ENCODE results near the gene CNTNAP2. TPM values are rescaled to one million over a fixed set of nuclear protein-coding genes. Genes with fewer than 3 reads are reported as not detected.
"Not testable (repeated sequence)": the region's sequence is repeated elsewhere in the genome, so short reads cannot be mapped to it uniquely, and the experiment has no call there.

Gene CNTNAP2
- total RNA-seq, 4 donors from 2014 or later = 0.25 to 0.89 (median 0.30) TPM; not detected in 1

DNA sequence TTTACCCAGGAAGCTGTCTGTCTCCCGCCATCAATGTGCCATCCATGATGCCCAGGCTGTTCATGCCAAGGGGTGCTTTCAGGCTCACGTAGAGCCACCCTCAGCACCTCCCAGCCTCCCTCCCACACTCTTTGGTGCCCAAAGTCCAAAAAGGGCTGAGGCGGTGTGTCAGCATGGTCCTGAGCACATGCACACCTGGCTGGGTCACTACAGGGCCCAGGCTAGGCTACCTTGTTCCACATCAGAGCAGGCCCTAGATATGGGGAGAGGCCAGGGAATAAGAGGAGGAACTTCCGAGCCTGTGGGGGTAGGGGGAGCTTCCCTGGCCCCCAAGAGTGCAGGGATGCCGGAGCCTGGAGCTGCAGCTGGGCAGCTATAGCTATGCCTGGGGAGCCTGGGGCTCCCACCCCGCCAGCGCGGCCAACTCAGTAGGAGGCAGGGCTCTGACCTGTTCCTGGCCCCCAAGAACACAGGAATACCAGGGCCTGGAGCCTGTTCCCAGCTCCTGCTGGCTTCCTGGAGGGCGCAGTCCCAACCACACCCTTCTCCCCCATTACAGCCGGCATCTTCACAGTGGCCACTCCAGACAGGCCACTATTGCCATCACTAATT lies 2340.8 kb downstream of the CNTNAP2 start:
- Histone ChIP-seq H3K4me1 (no peaks in the 10 kb centered on the region), H3K36me3 (no peaks in the 10 kb centered on the region), H3K9me3 (peaks cover 5% of the 10 kb centered on the region), H3K27ac (no peak overlapping the region), H3K4me3 (no peak overlapping the region), H3K27me3 (peaks cover 5% of the 10 kb centered on the region)
- no peak for DNase-seq (ENCODE audit: low spot score in 2 of 2)
- no peak for TF ChIP-seq EP300 (IDR thresholded peaks at IDR 0.05)
- WGBS = 87% methylated on average over 5 of the region's 10 CpGs

GRCh38 chr7:148458263-148458662 lies 2341.7 kb downstream of the CNTNAP2 start:
- Histone ChIP-seq H3K36me3 (no peaks in the 10 kb centered on the region), H3K4me3 (no peak overlapping the region), H3K27me3 (peaks cover 5% of the 10 kb centered on the region), H3K4me1 (no peaks in the 10 kb centered on the region), H3K27ac (no peak overlapping the region), H3K9me3 (peaks cover 5% of the 10 kb centered on the region)
- TF ChIP-seq, protein P1, sequence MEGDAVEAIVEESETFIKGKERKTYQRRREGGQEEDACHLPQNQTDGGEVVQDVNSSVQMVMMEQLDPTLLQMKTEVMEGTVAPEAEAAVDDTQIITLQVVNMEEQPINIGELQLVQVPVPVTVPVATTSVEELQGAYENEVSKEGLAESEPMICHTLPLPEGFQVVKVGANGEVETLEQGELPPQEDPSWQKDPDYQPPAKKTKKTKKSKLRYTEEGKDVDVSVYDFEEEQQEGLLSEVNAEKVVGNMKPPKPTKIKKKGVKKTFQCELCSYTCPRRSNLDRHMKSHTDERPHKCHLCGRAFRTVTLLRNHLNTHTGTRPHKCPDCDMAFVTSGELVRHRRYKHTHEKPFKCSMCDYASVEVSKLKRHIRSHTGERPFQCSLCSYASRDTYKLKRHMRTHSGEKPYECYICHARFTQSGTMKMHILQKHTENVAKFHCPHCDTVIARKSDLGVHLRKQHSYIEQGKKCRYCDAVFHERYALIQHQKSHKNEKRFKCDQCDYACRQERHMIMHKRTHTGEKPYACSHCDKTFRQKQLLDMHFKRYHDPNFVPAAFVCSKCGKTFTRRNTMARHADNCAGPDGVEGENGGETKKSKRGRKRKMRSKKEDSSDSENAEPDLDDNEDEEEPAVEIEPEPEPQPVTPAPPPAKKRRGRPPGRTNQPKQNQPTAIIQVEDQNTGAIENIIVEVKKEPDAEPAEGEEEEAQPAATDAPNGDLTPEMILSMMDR (IDR thresholded peaks at IDR 0.05) = no peak
- TF ChIP-seq POLR2AphosphoS5 (IDR thresholded peaks at IDR 0.05) (no peak), EP300 (IDR thresholded peaks at IDR 0.05) (no peak), POLR2A (IDR thresholded peaks at IDR 0.05) (no peak)
- no peak for DNase-seq (ENCODE audit: low spot score in 2 of 2)

DNA sequence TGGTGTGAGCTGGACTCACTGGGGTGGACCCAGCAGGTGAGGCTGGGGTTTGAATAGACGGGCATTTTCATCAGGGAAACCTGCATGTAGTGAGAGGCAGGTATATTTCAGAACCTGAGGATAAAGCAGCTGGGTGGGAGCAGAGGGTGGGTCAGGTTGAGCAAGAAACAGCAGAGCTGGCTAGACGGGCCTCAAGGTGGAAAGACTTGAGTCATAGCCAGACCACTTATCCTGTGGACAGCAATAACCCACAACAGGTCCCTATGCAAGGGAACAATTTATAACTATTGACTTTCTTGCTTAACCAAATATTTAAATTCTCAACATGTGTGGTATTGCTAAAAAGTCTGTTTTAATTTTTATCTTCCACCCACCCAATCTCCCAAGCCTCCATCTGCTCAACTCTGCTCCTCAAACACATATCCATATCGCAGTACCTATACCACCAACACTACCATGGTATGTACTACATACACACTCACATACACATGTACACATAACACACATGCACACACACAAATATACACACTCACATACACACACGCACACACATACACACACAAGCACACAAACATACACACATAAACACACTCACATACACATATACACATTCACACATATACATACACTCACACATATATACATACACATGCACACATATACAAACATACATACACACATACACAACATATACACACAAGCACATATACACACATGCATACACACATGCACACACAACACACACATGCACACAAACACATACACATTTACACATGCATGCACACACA lies 2345.0 kb downstream of the CNTNAP2 start:
- Histone ChIP-seq H3K36me3 (no peaks in the 10 kb centered on the region), H3K27ac (no peak overlapping the region), H3K4me1 (no peaks in the 10 kb centered on the region), H3K4me3 (no peak overlapping the region), H3K27me3 (no peaks in the 10 kb centered on the region), H3K9me3 (peaks cover 5% of the 10 kb centered on the region)
- WGBS = 87% methylated on average over 4 of the region's 4 CpGs
- DNase-seq (ENCODE audit: low spot score in 2 of 2) = no peak
- TF ChIP-seq, protein P1 (IDR thresholded peaks at IDR 0.05) = no peak
- TF ChIP-seq POLR2AphosphoS5 (IDR thresholded peaks at IDR 0.05) = no peak
- TF ChIP-seq EP300 (IDR thresholded peaks at IDR 0.05) = no peak
- TF ChIP-seq POLR2A (IDR thresholded peaks at IDR 0.05) = no peak

GRCh38 chr7:148462774-148463173 lies 2346.2 kb downstream of the CNTNAP2 start:
- H3K4me3 ChIP-seq; H3K36me3 ChIP-seq; H3K27ac ChIP-seq; H3K9me3 ChIP-seq; H3K4me1 ChIP-seq; DNase-seq (ENCODE audit: low spot score in 2 of 2); H3K27me3 ChIP-seq: not testable (repeated sequence)
- 93% methylated on average over 9 of the region's 9 CpGs for WGBS

DNA sequence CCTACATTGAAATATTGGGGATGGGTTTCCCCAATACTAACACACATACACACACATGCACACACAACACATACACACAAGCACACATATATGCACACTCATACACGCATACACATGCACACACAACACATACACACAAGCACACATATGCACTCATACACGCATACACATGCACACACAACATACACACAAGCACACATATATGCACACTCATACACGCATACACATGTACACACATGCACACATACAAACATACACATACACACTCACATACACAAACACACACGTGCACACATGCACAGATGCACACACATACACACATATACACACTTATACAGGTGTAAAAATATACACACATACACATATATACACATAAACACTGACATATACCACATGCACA lies 2346.6 kb downstream of the CNTNAP2 start:
- Histone ChIP-seq H3K36me3 (no peaks in the 10 kb centered on the region), H3K27ac (no peak overlapping the region), H3K4me3 (no peak overlapping the region), H3K9me3 (peaks cover 5% of the 10 kb centered on the region), H3K27me3 (no peaks in the 10 kb centered on the region), H3K4me1 (no peaks in the 10 kb centered on the region)
- 98% methylated on average over 4 of the region's 4 CpGs for WGBS
- no peak for DNase-seq (ENCODE audit: low spot score in 2 of 2)
- TF ChIP-seq, protein P1 (IDR thresholded peaks at IDR 0.05) = no peak
- TF ChIP-seq POLR2AphosphoS5 (IDR thresholded peaks at IDR 0.05) (no peak), POLR2A (IDR thresholded peaks at IDR 0.05) (no peak), EP300 (IDR thresholded peaks at IDR 0.05) (no peak)

DNA sequence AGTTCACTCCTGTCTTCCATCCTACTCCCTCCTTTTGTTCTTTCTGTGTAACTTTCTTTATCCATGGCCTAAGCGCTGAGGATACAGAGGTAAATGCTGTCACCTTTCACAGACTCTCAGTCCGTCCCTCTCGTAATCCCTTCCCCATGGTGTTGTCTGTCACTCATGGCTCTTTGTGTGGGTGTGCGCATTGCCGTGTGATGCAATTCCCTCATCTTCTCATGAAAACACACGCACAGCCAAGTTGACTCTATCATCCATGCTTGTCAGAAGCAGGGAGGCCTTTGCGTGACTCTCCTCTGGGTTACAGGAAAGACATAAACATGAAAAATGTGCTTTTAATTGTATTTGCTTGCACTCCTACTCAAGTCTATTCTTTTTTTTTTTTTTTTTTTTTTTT lies 2348.3 kb downstream of the CNTNAP2 start:
- Histone ChIP-seq H3K4me1 (no peaks in the 10 kb centered on the region), H3K27me3 (no peaks in the 10 kb centered on the region), H3K36me3 (no peaks in the 10 kb centered on the region), H3K9me3 (peaks cover 5% of the 10 kb centered on the region), H3K4me3 (no peak overlapping the region), H3K27ac (no peak overlapping the region)
- 87% methylated on average over 7 of the region's 7 CpGs for WGBS
- TF ChIP-seq POLR2AphosphoS5 (IDR thresholded peaks at IDR 0.05) (no peak), POLR2A (IDR thresholded peaks at IDR 0.05) (no peak), EP300 (IDR thresholded peaks at IDR 0.05) (no peak)
- TF ChIP-seq, protein P1 (IDR thresholded peaks at IDR 0.05) = no peak
- no peak for DNase-seq (ENCODE audit: low spot score in 2 of 2)

DNA sequence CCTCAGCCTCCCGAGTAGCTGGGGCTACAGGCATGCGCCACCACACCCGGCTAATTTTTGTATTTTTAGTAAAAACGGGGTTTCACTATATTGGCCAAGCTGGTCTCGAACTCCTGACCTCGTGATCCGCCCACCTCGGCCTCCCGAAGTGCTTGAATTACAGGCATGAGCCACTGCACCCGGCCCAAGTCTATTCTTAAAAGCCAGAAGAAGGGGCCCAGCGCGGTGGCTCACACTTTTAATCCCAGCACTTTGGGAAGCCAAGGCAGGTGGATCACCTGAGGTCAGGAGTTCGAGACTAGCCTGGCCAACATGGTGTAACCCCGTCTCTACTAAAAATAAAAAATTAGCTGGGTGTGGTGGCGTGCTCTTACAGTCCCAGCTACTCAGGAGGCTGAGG lies 2348.8 kb downstream of the CNTNAP2 start:
- not testable (repeated sequence) for DNase-seq (ENCODE audit: low spot score in 2 of 2); H3K27me3 ChIP-seq; H3K4me3 ChIP-seq; H3K9me3 ChIP-seq; H3K4me1 ChIP-seq; H3K36me3 ChIP-seq; H3K27ac ChIP-seq
- WGBS = 93% methylated on average over 15 of the region's 15 CpGs

Measured in suprapubic skin (tissue), 4 donors.